ENCODE measurements around the gene TBC1D19. TPM values are rescaled to one million over a fixed set of nuclear protein-coding genes. Genes with fewer than 3 reads are reported as not detected.

TBC1D19 gene
- total and polyA plus RNA-seq, 2 donors (not counting 1 experiment from before 2014, with no cell fraction given) = 1.8 to 11.0 TPM

DNA sequence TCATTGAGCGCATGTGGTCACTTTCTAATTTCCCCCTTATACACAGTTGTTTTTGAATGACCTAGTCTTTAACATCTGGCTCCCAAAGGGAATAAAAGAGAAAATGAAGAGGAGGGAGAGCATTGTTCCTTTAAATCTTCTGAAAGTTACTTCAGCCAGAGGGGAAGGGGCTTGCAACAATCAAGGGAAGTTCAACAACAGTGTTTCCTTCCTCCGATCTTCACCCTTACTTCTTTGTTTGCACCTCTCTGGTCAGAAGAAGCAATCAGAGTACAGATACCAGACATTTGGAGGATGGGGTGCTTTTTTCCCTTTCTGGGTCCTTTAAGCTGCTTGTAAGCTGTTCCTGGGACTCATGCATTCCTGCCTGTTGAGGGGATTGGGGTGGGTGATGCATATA lies 125.4 kb downstream of the TBC1D19 start:
- no peaks in the 10 kb centered on the region for H3K27me3 Mint-ChIP-seq
- no CpG with 5 or more reads among the region's 2 CpGs for WGBS (ENCODE audit: insufficient coverage)
- no peak for ATAC-seq (ENCODE audit: low read depth)

DNA sequence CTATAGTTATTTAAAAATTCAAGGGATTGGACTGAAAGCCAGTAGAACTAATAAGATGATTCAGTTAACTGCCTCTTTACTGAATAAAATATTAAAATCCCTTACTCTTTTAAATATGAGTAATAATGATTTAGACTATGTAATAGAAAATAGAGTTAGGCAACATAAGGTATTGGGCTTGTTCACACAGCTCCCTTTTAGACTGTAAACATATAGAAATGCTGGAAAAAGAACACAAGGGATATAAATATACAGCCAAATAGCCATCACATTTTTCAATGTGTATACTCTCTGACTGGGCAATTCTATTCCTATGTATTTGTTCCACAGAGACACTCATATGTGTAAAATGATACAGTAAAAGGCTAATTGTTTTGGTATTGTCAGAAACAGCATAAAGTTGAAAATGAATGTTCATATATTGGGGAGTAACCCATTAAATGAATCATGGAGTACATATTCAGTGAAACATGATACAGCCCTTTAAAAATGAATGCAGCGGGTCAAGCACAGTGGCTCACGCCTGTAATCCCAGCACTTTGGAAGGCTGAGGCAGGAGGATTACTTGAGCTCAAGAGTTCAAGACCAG lies 129.8 kb downstream of the TBC1D19 start:
- H3K4me3 Mint-ChIP-seq = no peak overlapping the region
- intact Hi-C loops (cut with micrococcal nuclease) = no loop called here
- H3K4me1 Mint-ChIP-seq = no peaks in the 10 kb centered on the region
- Histone ChIP-seq H3K27ac (ENCODE audit: low read length in 2 of 2) (no peak overlapping the region), H3K27me3 (replicated peaks in 1 of 4; ENCODE audit: control extremely low read depth in 1 of 4, control insufficient read depth in 3 of 4, insufficient read depth in 4 of 4, low read length in 3 of 4) (no peaks in the 10 kb centered on the region), H3K9me3 (ENCODE audit: control extremely low read depth in 1 of 3, control insufficient read depth in 2 of 3, insufficient read depth in 1 of 3, low read length in 2 of 3) (no peaks in the 10 kb centered on the region), H4K20me1 (ENCODE audit: control insufficient read depth, insufficient read depth, low read length, poor library complexity, severe bottlenecking) (no peaks in the 10 kb centered on the region), H3K4me3 (ENCODE audit: control extremely low read depth in 1 of 5, extremely low read depth in 1 of 5, insufficient read depth in 1 of 5, low read depth in 2 of 5, low read length in 4 of 5) (no peak overlapping the region), H3K4me2 (replicated peaks; ENCODE audit: low read depth, low read length, poor library complexity, severe bottlenecking) (no peak overlapping the region), H3K9ac (ENCODE audit: low read length) (no peak overlapping the region), H3K4me1 (ENCODE audit: control insufficient read depth in 2 of 2, insufficient read depth in 2 of 2, low read length in 2 of 2) (no peaks in the 10 kb centered on the region), H3K36me3 (replicated peaks in 1 of 2; ENCODE audit: control extremely low read depth in 1 of 2, control insufficient read depth in 1 of 2, extremely low read depth in 1 of 2, insufficient read depth in 2 of 2, low read length in 1 of 2) (no peaks in the 10 kb centered on the region), H2AFZ (ENCODE audit: insufficient read depth, low read depth, low read length, poor library complexity, severe bottlenecking) (no peak overlapping the region), H3K79me2 (ENCODE audit: control insufficient read depth, insufficient read depth, low read length) (no peaks in the 10 kb centered on the region)
- ChIA-PET POLR2A (no interaction called here), CTCF (no interaction called here)
- no peak overlapping the region for H3K27ac Mint-ChIP-seq
- ATAC-seq (ENCODE audit: low read depth) (no peak), DNase-seq (no peak)
- no peaks in the 10 kb centered on the region for H3K27me3 Mint-ChIP-seq
- TF ChIP-seq, protein P1, sequence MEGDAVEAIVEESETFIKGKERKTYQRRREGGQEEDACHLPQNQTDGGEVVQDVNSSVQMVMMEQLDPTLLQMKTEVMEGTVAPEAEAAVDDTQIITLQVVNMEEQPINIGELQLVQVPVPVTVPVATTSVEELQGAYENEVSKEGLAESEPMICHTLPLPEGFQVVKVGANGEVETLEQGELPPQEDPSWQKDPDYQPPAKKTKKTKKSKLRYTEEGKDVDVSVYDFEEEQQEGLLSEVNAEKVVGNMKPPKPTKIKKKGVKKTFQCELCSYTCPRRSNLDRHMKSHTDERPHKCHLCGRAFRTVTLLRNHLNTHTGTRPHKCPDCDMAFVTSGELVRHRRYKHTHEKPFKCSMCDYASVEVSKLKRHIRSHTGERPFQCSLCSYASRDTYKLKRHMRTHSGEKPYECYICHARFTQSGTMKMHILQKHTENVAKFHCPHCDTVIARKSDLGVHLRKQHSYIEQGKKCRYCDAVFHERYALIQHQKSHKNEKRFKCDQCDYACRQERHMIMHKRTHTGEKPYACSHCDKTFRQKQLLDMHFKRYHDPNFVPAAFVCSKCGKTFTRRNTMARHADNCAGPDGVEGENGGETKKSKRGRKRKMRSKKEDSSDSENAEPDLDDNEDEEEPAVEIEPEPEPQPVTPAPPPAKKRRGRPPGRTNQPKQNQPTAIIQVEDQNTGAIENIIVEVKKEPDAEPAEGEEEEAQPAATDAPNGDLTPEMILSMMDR (IDR thresholded peaks at IDR 0.05) = no peak
- TF ChIP-seq EZH2 (IDR thresholded peaks at IDR 0.05; ENCODE audit: borderline replicate concordance, insufficient read depth, low read depth, low read length, poor library complexity, severe bottlenecking) = no peak
- H3K9me3 Mint-ChIP-seq (ENCODE audit: insufficient read depth) = no peaks in the 10 kb centered on the region
- 100% methylated on average over 2 of the region's 2 CpGs for WGBS (ENCODE audit: insufficient coverage)

More for the DNA sequence above, 125.4 kb downstream of the TBC1D19 start:
- H4K20me1 ChIP-seq (ENCODE audit: control insufficient read depth, insufficient read depth, low read length, poor library complexity, severe bottlenecking) = no peaks in the 10 kb centered on the region
- Mint-ChIP-seq H3K4me3 (no peak overlapping the region), H3K27ac (no peak overlapping the region), H3K9me3 (ENCODE audit: insufficient read depth) (peaks cover 3% of the 10 kb centered on the region), H3K4me1 (no peaks in the 10 kb centered on the region)
- H3K79me2 ChIP-seq (ENCODE audit: control insufficient read depth, insufficient read depth, low read length) = no peaks in the 10 kb centered on the region
- no peak overlapping the region for H3K27ac ChIP-seq (ENCODE audit: low read length in 2 of 2)
- H3K9ac ChIP-seq (ENCODE audit: low read length) = no peak overlapping the region
- H3K36me3 ChIP-seq (replicated peaks in 1 of 2; ENCODE audit: control extremely low read depth in 1 of 2, control insufficient read depth in 1 of 2, extremely low read depth in 1 of 2, insufficient read depth in 2 of 2, low read length in 1 of 2) = no peaks in the 10 kb centered on the region
- peaks cover 0 to 1% (median 0%) of the 10 kb centered on the region in 3 donors for H3K9me3 ChIP-seq (ENCODE audit: control extremely low read depth in 1 of 3, control insufficient read depth in 2 of 3, insufficient read depth in 1 of 3, low read length in 2 of 3)
- intact Hi-C loops (cut with micrococcal nuclease) = no loop called here
- DNase-seq = no peak
- no peaks in the 10 kb centered on the region for H3K27me3 ChIP-seq (replicated peaks in 1 of 4; ENCODE audit: control extremely low read depth in 1 of 4, control insufficient read depth in 3 of 4, insufficient read depth in 4 of 4, low read length in 3 of 4)
- no peaks in the 10 kb centered on the region for H3K4me1 ChIP-seq (ENCODE audit: control insufficient read depth in 2 of 2, insufficient read depth in 2 of 2, low read length in 2 of 2)
- H3K4me2 ChIP-seq (replicated peaks; ENCODE audit: low read depth, low read length, poor library complexity, severe bottlenecking) = no peak overlapping the region
- POLR2A ChIA-PET = no interaction called here
- CTCF ChIA-PET = no interaction called here
- H3K4me3 ChIP-seq (ENCODE audit: control extremely low read depth in 1 of 5, extremely low read depth in 1 of 5, insufficient read depth in 1 of 5, low read depth in 2 of 5, low read length in 4 of 5) = no peak overlapping the region
- no peak overlapping the region for H2AFZ ChIP-seq (ENCODE audit: insufficient read depth, low read depth, low read length, poor library complexity, severe bottlenecking)
- TF ChIP-seq, protein P1 (IDR thresholded peaks at IDR 0.05) = no peak
- TF ChIP-seq EZH2 (IDR thresholded peaks at IDR 0.05; ENCODE audit: borderline replicate concordance, insufficient read depth, low read depth, low read length, poor library complexity, severe bottlenecking) = no peak
